Subcutaneous adipose tissue (tissue), 4 donors: ENCODE measurements around the gene USE1. TPM values are rescaled to one million over a fixed set of nuclear protein-coding genes. Genes with fewer than 3 reads are reported as not detected.

Experiments
- total RNA-seq, 4 donors: library from RNA; depleted of rRNA; stranded (reverse); fragments of >200 nt; gene quantifications; one replicate each; pipeline ENCODE4 v1.1.0, GENCODE V29; 2016
- TF ChIP-seq, protein P1 (sequence below): fragments of 450-650 bp; IDR thresholded peaks from one replicate; pipeline ENCODE4 v1.5.1; 2016; ENCODE audit warnings: low read depth, mild to moderate bottlenecking, control low read depth, antibody characterized with exemption, moderate library complexity

The USE1 gene
- total RNA-seq, 4 donors from 2014 or later: 20.5 to 31.3 (median 29.2) TPM

- TF ChIP-seq, protein P1, sequence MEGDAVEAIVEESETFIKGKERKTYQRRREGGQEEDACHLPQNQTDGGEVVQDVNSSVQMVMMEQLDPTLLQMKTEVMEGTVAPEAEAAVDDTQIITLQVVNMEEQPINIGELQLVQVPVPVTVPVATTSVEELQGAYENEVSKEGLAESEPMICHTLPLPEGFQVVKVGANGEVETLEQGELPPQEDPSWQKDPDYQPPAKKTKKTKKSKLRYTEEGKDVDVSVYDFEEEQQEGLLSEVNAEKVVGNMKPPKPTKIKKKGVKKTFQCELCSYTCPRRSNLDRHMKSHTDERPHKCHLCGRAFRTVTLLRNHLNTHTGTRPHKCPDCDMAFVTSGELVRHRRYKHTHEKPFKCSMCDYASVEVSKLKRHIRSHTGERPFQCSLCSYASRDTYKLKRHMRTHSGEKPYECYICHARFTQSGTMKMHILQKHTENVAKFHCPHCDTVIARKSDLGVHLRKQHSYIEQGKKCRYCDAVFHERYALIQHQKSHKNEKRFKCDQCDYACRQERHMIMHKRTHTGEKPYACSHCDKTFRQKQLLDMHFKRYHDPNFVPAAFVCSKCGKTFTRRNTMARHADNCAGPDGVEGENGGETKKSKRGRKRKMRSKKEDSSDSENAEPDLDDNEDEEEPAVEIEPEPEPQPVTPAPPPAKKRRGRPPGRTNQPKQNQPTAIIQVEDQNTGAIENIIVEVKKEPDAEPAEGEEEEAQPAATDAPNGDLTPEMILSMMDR: no peak
These were observed 25.1 kb downstream of the USE1 start for GRCh38 chr19:17240062-17240752.

DNA sequence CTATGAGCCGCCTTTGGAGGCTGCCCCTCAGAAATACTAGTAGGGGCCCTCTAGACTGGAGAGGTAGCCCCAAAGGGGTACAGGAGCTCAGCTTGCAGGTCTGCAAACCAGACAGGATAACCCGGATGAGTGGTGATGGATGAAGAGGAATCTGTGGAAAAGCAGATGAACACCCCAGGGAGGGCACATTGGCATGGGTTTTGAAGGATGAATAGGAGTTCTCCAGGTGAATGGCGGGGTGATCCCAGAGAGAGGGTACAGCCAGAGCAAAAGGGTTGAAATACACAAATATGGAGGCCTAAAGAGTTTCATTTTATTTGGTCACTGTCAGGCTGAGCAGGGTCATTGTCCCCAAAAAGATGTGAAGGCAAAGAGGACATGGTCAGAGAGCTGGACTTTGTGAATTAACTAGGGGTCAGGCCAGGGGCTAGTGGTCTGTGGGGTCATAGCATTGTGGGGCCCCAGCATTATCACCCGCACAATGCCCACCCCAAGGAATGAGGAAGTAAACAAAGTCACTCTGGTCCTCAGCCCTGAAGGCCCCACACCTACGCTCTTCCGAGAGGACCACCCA, 25.8 kb downstream of the USE1 start:
- TF ChIP-seq, protein P1: no peak

DNA sequence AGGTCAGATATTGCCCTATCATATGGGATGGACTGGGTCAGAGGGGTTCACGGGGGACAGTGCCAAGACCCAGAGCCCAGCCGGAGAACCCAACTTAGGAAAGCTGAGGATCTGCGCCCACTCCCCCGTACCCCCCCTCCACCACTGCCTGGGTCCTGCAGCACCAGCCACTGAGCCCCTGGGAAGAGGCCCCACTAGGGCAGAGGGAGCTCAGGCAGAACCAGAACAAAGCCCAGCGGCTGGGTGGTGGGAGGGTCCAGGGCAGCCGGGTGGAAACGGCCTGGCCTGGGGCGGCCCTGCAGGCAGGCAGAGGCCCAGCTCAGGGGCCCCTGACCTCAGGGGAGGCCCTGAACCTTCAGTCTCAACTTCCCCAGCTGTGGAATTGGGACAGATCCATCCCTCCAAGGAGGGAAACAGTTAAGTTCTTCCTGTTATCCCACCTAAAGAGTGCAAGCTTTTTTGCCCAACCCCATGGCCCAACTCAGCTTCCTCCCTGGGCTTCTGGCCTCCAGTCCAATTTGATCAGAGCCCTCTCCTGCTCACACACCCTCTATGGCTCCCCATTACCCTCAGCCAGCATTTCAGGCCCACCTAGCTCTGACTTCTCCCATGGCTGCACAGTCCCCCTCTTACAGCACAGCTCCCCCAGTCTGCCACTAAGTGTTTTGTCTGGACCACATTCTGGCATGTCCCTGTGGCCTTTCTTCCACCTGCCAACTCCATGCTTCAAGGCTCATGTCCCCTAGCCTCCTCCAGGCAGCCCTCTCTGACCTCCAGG, 27.5 kb downstream of the USE1 start:
- TF ChIP-seq, protein P1: no peak

DNA sequence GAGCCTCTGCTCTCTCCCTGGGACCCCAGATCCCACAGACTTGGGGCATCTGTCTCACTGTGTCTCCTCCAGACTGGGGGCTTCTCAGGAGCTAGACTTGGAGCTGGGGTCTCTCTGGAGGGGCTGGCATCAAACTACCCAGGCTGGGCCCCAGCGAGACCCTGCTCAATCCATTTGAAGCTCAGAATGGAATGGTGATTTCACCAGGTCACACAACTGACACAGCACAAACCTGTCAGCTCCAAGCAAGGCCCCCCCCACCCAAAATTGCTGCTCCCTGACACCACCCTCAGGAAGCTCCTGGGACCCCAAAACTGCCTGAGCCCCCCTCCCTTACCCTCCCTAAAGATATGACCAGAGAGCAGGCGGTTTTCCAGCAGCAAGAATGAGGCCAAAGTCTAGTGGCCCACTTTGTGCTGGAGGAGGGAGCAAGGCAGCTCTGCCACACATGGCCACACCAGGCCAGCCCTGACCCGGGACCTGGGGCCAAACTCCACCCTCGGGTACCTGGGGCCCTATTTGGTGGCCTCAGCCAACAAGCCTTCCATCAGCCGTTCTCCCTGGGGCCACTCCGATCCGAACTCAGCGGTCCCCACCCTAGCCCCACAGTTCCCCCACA, 28.2 kb downstream of the USE1 start:
- TF ChIP-seq, protein P1: no peak

DNA sequence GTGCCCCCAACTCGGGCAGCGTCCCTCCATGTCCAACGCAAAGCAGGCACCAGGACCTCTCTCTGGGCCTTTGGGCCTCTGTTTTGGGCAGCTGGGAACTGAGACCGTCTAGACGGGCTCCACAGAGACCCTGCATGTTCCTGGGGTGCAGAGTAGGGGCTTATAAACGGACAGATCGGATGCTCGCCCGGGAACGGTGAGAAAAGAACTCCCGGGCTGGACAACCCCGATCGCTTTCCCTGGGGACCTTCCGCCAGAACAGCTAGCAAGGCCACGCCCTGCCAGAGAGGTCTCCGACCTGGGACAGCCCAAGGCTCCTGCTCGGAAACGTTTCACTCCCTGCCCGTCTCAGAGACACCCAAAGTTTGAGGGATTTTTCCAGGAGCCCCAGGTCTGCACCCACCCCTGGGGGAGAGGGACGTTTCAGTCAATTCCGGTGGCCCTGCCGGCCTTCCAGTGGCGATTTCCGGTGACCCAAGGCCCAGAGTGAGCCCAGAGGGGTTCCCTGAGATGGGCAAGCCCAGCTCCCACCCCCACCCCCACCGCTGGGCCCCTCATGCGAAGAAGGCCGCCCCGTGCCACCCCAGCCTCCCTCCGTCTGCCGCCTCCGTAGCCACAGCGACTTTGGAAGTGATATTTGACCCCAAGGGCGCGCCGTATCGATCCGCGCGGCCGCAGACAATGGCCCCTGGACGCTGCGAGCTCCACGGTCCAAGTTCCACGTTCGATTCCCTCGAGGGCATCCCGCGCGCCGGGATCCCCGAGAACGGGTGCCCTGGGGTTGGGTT, 28.9 kb downstream of the USE1 start:
- TF ChIP-seq, protein P1: no peak

- TF ChIP-seq, protein P1: no peak
These were observed 29.7 kb downstream of the USE1 start for GRCh38 chr19:17244618-17245534.
